Body of pancreas (tissue), 4 donors: Measurements from ENCODE around the gene ABCB11.

Source experiments
- POLR2A ChIP-seq, 3 donors: fragments of 450-650 bp; IDR thresholded peaks; one replicate each; pipeline ENCODE4 v1.6.1; 2016; ENCODE audit warnings: antibody characterized with exemption in 3 of 3, mild to moderate bottlenecking in 2 of 3
- TF ChIP-seq, protein P1 (sequence below), 7 experiments: fragments of 450-650 bp in 4 of 7; fragments of 200-600 bp in 3 of 7; sonication (generic) in 3 of 7; IDR thresholded peaks; one replicate each; pipeline ENCODE4 v1.5.1; 2016 to 2019; ENCODE audit warnings: antibody characterized with exemption in 7 of 7

- TF ChIP-seq, protein P1, sequence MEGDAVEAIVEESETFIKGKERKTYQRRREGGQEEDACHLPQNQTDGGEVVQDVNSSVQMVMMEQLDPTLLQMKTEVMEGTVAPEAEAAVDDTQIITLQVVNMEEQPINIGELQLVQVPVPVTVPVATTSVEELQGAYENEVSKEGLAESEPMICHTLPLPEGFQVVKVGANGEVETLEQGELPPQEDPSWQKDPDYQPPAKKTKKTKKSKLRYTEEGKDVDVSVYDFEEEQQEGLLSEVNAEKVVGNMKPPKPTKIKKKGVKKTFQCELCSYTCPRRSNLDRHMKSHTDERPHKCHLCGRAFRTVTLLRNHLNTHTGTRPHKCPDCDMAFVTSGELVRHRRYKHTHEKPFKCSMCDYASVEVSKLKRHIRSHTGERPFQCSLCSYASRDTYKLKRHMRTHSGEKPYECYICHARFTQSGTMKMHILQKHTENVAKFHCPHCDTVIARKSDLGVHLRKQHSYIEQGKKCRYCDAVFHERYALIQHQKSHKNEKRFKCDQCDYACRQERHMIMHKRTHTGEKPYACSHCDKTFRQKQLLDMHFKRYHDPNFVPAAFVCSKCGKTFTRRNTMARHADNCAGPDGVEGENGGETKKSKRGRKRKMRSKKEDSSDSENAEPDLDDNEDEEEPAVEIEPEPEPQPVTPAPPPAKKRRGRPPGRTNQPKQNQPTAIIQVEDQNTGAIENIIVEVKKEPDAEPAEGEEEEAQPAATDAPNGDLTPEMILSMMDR (IDR thresholded peaks at IDR 0.05), result no peak
- TF ChIP-seq POLR2A (IDR thresholded peaks at IDR 0.05), result no peak
Observed at GRCh38 chr2:168894101-168894500, 137.0 kb downstream of the ABCB11 start.
